ENCODE data around the gene FOXO1. TPM values are rescaled to one million over a fixed set of nuclear protein-coding genes. Genes with fewer than 3 reads are reported as not detected.

The FOXO1 gene
- total and polyA plus RNA-seq, 2 of the 13 experiments (the other 11 are each of a cell fraction or from before 2014, with no cell fraction given), result 8.1 to 13.1 TPM

- Histone ChIP-seq H3K4me1 (ENCODE audit: insufficient read depth, low read length) (peaks cover 74% of the 10 kb centered on the region), H4K20me1 (ENCODE audit: insufficient read depth, low read length) (no peaks in the 10 kb centered on the region), H3K9ac (ENCODE audit: insufficient read depth, low read depth, low read length) (no peak overlapping the region), H3K9me3 (ENCODE audit: low read length) (no peaks in the 10 kb centered on the region), H3K4me3 (replicated peaks in 1 of 3; ENCODE audit: insufficient read depth in 1 of 3, low read depth in 2 of 3, low read length in 3 of 3) (no peak overlapping the region), H3K4me2 (ENCODE audit: low read depth, low read length) (no peak overlapping the region), H3K27me3 (ENCODE audit: control insufficient read depth in 1 of 2, insufficient read depth in 2 of 2, low read length in 2 of 2) (no peaks in the 10 kb centered on the region; a peak in 1 of 5 replicates), H3K27ac (ENCODE audit: extremely low read length, insufficient read depth, low read length) (no peak overlapping the region), H3K36me3 (replicated peaks in 1 of 2; ENCODE audit: control insufficient read depth in 1 of 2, insufficient read depth in 2 of 2, low read length in 2 of 2) (peaks cover 10 to 47% of the 10 kb centered on the region in 2 experiments), H2AFZ (ENCODE audit: low read length) (no peak overlapping the region), H3K79me2 (ENCODE audit: insufficient read depth, low read length) (peaks cover 88% of the 10 kb centered on the region)
- CTCF ChIA-PET (ENCODE audit: low intra/inter-chr PET ratio, low total read pairs), result no interaction called here
- WGBS (ENCODE audit: low lambda C conversion rate), result 95% methylated on average over 7 of the region's 9 CpGs
- POLR2A ChIA-PET, result no interaction called here
- in situ Hi-C loops (cut with HindIII; ENCODE audit: extremely low pct_ligation_motif_present, low pct_unique_long_range_greater_than_20kb), result loop anchor here (5.0 kb wide), 1 partner anchor 107 kb away; the partner anchor contains the start of gene FOXO1
- no peak for ATAC-seq
- no peak for DNase-seq (ENCODE audit: low spot score)
- no peak for TF ChIP-seq SAP130 (CRISPR knock-in tag; IDR thresholded peaks at IDR 0.05; ENCODE audit: low read depth)
- no peak for TF ChIP-seq ZNF724P (CRISPR knock-in tag; IDR thresholded peaks at IDR 0.05; ENCODE audit: borderline replicate concordance)
- TF ChIP-seq SKIL (CRISPR knock-in tag; IDR thresholded peaks at IDR 0.05; ENCODE audit: borderline replicate concordance), result no peak
- TF ChIP-seq ZNF841 (CRISPR knock-in tag; IDR thresholded peaks at IDR 0.05; ENCODE audit: borderline replicate concordance), result no peak
- TF ChIP-seq IRF2 (CRISPR knock-in tag; IDR thresholded peaks at IDR 0.05), result no peak
- TF ChIP-seq ZNF136 (CRISPR knock-in tag; IDR thresholded peaks at IDR 0.05; ENCODE audit: low read depth), result no peak
- no peak for TF ChIP-seq MIER3 (CRISPR knock-in tag; IDR thresholded peaks at IDR 0.05; ENCODE audit: borderline replicate concordance)
- TF ChIP-seq TFDP1 (CRISPR knock-in tag; IDR thresholded peaks at IDR 0.05; ENCODE audit: borderline replicate concordance), result no peak
- TF ChIP-seq THRA (CRISPR knock-in tag; IDR thresholded peaks at IDR 0.05; ENCODE audit: borderline replicate concordance), result no peak
- no peak for TF ChIP-seq ATRX (CRISPR knock-in tag; IDR thresholded peaks at IDR 0.05; ENCODE audit: borderline replicate concordance)
- no peak for TF ChIP-seq POGZ (CRISPR knock-in tag; IDR thresholded peaks at IDR 0.05)
- TF ChIP-seq HNRNPLL (IDR thresholded peaks at IDR 0.05; ENCODE audit: low read depth, low read length, poor library complexity, severe bottlenecking), result no peak
- no peak for TF ChIP-seq MLX (CRISPR knock-in tag; IDR thresholded peaks at IDR 0.05)
- TF ChIP-seq ZNF619 (CRISPR knock-in tag; IDR thresholded peaks at IDR 0.05), result no peak
- FAIRE-seq, result no peak
- intact Hi-C loops (cut with micrococcal nuclease; ENCODE audit: unreplicated experiment), result no loop called here
- no TSS peak for BruUV-seq (replicated peaks)
Observed at GRCh38 chr13:40559915-40560314, 106.5 kb downstream of the FOXO1 start.
